Skeletal muscle satellite cell (primary cell): ENCODE measurements around the gene KIAA2012.

ENCODE experiments used
- H3K27me3 ChIP-seq: 2 replicates; pipeline ENCODE4 v1.7.0; 2013; ENCODE audit warnings: low read length; ENCODE audit not compliant: control insufficient read depth, insufficient read depth
- H3K36me3 ChIP-seq: 2 replicates; pipeline ENCODE4 v1.7.0; 2013; ENCODE audit warnings: mild to moderate bottlenecking, control low read depth, low read length; ENCODE audit not compliant: insufficient read depth
- H3K4me1 ChIP-seq: 2 replicates; pipeline ENCODE4 v1.7.0; 2013; ENCODE audit warnings: low read length; ENCODE audit not compliant: control insufficient read depth, insufficient read depth
- H3K4me2 ChIP-seq: 2 replicates; pipeline ENCODE4 v1.7.0; 2013; ENCODE audit warnings: mild to moderate bottlenecking, low read length
- H3K4me3 ChIP-seq: 2 replicates; pipeline ENCODE4 v1.7.0; 2013; ENCODE audit warnings: low read length
- H3K9ac ChIP-seq: 2 replicates; pipeline ENCODE4 v1.7.0; 2013; ENCODE audit warnings: mild to moderate bottlenecking, low read depth, low read length, moderate library complexity
- H3K9me3 ChIP-seq: replicated peaks from 2 replicates; pipeline ENCODE4 v1.7.0; 2013; ENCODE audit warnings: mild to moderate bottlenecking, control low read depth, low read length

The KIAA2012 gene

DNA sequence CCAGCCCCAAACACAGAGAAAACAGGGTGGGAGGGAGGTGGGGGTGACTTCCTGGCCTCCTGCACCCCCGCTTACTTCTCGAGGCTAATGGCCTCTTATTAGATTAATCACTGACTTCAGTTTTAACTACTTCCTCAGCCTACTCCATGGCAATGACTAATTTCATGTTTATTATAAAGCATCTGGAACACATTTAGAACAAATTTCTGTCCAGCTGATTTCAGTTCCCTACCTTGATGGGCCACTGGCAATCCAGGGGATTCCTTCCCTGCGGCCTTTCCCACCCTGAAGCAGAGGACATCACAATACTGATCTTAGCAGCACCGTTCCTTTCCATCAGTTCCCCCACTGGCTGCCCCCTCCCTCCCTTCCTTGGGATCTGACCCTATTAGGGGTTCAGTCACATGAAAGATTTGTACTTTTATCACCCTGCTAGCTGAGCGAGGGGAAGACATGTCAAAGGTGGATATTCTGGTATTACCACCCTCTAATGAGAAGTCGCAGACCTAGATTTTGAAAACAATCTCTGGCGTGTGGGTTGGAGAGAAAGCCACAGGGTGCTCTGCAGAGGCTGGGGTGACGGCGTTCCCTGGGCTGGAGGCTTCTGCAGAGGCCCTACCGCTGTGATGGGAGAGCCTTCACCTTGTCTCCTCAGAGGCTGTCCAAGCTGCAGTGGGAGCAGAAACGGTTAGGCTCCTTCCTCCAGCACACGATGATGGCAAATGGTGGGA lies 67.6 kb downstream of the KIAA2012 start:
- Histone ChIP-seq H3K4me2 (no peak overlapping the region), H3K36me3 (no peaks in the 10 kb centered on the region), H3K4me1 (peaks cover 14% of the 10 kb centered on the region), H3K27me3 (no peaks in the 10 kb centered on the region), H3K9me3 (no peaks in the 10 kb centered on the region), H3K9ac (no peak overlapping the region), H3K4me3 (no peak overlapping the region)

- H3K27me3 ChIP-seq, result no peaks in the 10 kb centered on the region
- peaks cover 9% of the 10 kb centered on the region for H3K4me1 ChIP-seq
- no peak overlapping the region for H3K4me3 ChIP-seq
- H3K4me2 ChIP-seq, result no peak overlapping the region
- H3K36me3 ChIP-seq, result no peaks in the 10 kb centered on the region
- no peak overlapping the region for H3K9ac ChIP-seq
- no peaks in the 10 kb centered on the region for H3K9me3 ChIP-seq
Observed at GRCh38 chr2:202141329-202141947, 68.4 kb downstream of the KIAA2012 start.

DNA sequence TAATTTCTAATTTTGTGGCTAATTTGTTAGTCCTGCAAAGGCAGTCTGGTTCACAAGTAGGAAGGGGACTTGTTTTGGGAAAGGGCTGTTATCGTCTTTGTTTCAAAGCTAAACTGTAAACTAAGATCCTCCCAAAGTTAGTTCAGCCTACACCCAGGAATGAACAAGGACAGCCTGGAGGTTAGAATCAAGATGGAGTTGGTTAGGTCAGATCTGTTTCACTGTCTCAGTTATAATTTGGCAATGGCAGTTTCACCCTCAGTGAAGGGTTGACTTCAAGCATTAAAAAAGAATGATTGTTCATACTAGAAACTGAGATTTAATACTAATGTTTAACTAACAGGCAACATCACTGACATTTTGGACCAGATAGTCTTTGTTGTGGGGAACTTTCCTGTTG lies 69.5 kb downstream of the KIAA2012 start:
- Histone ChIP-seq H3K4me1 (peaks cover 12% of the 10 kb centered on the region), H3K9me3 (no peaks in the 10 kb centered on the region), H3K27me3 (peaks cover 2% of the 10 kb centered on the region), H3K4me2 (no peak overlapping the region), H3K36me3 (no peaks in the 10 kb centered on the region), H3K4me3 (no peak overlapping the region), H3K9ac (no peak overlapping the region)

GRCh38 chr2:202147775-202148174 lies 74.7 kb downstream of the KIAA2012 start:
- Histone ChIP-seq H3K4me2 (no peak overlapping the region), H3K27me3 (peaks cover 2% of the 10 kb centered on the region), H3K9me3 (no peaks in the 10 kb centered on the region), H3K36me3 (no peaks in the 10 kb centered on the region), H3K4me3 (no peak overlapping the region), H3K9ac (no peak overlapping the region), H3K4me1 (peaks cover 13% of the 10 kb centered on the region)

- no peaks in the 10 kb centered on the region for H3K36me3 ChIP-seq
- no peaks in the 10 kb centered on the region for H3K9me3 ChIP-seq
- no peak overlapping the region for H3K9ac ChIP-seq
- H3K4me2 ChIP-seq, result no peak overlapping the region
- H3K27me3 ChIP-seq, result peaks cover 10% of the 10 kb centered on the region
- H3K4me1 ChIP-seq, result peaks cover 13% of the 10 kb centered on the region
- H3K4me3 ChIP-seq, result no peak overlapping the region
Observed at GRCh38 chr2:202148515-202149154, 75.6 kb downstream of the KIAA2012 start.

DNA sequence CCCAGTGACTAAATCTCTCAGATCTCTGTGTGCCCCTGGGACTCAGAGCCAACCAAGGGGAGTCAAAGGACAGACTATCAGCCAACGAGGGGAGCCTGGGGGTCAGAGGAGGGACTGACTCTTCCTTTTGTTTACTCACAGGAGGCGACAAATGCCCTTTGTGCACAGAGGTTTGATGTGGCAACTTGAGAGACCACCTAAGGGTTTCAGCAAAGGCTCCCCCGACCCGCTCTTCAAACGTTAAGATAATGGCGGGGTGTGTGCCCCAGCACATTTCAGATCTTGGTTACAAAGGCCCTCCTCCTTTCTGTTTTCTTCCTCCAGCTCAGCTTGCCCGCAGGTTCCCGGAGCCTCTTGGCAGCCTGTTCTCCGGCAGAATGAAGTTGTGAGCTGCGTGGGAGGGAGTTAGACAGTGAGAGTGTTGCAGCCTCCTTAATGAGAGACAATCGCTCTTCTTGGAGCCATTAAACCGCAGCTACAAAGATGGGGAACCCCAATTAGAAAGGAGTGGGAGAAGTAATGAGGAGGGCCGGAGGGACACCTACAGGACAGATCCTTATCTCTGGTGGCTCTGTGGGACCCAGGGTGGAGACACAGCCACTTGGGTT lies 76.2 kb downstream of the KIAA2012 start:
- no peak overlapping the region for H3K9ac ChIP-seq
- peak overlapping the region; percentile 21 for H3K4me2 ChIP-seq
- no peaks in the 10 kb centered on the region for H3K9me3 ChIP-seq
- H3K4me1 ChIP-seq, result peaks cover 13% of the 10 kb centered on the region
- H3K4me3 ChIP-seq, result no peak overlapping the region
- peaks cover 13% of the 10 kb centered on the region for H3K27me3 ChIP-seq
- H3K36me3 ChIP-seq, result no peaks in the 10 kb centered on the region

GRCh38 chr2:202149936-202150335 lies 76.9 kb downstream of the KIAA2012 start:
- peaks cover 13% of the 10 kb centered on the region for H3K4me1 ChIP-seq
- H3K36me3 ChIP-seq, result no peaks in the 10 kb centered on the region

GRCh38 chr2:202152104-202152715 lies 79.2 kb downstream of the KIAA2012 start:
- Histone ChIP-seq H3K36me3 (no peaks in the 10 kb centered on the region), H3K9me3 (no peaks in the 10 kb centered on the region), H3K9ac (no peak overlapping the region)

More at GRCh38 chr2:202149936-202150335, 76.9 kb downstream of the KIAA2012 start:
- peaks cover 17% of the 10 kb centered on the region for H3K27me3 ChIP-seq
- H3K9me3 ChIP-seq, result no peaks in the 10 kb centered on the region
- H3K4me2 ChIP-seq, result no peak overlapping the region
- no peak overlapping the region for H3K9ac ChIP-seq
- H3K4me3 ChIP-seq, result no peak overlapping the region

GRCh38 chr2:202154613-202155012 lies 81.6 kb downstream of the KIAA2012 start:
- Histone ChIP-seq H3K27me3 (peaks cover 15% of the 10 kb centered on the region), H3K36me3 (no peaks in the 10 kb centered on the region), H3K4me2 (no peak overlapping the region), H3K9ac (no peak overlapping the region), H3K4me3 (no peak overlapping the region), H3K9me3 (no peaks in the 10 kb centered on the region), H3K4me1 (peaks cover 1% of the 10 kb centered on the region)

More at GRCh38 chr2:202152104-202152715, 79.2 kb downstream of the KIAA2012 start:
- H3K4me2 ChIP-seq, result no peak overlapping the region
- no peak overlapping the region for H3K4me3 ChIP-seq
- peaks cover 15% of the 10 kb centered on the region for H3K27me3 ChIP-seq
- peaks cover 13% of the 10 kb centered on the region for H3K4me1 ChIP-seq

- Histone ChIP-seq H3K9me3 (no peaks in the 10 kb centered on the region), H3K36me3 (no peaks in the 10 kb centered on the region)
Observed at GRCh38 chr2:202157211-202157990, 84.3 kb downstream of the KIAA2012 start.

More at GRCh38 chr2:202157211-202157990, 84.3 kb downstream of the KIAA2012 start:
- Histone ChIP-seq H3K4me1 (no peaks in the 10 kb centered on the region), H3K4me2 (no peak overlapping the region), H3K9ac (no peak overlapping the region), H3K27me3 (peaks cover 15% of the 10 kb centered on the region), H3K4me3 (no peak overlapping the region)
